Kidney (tissue), 14 donors: ENCODE measurements around the gene MEGF11. TPM values are rescaled to one million over a fixed set of nuclear protein-coding genes. Genes with fewer than 3 reads are reported as not detected.
A peak's percentile ranks its signal among the peaks of the same experiment; 100 is the strongest.

Source experiments
- DNase-seq, 5 donors: peaks; one replicate each; pipeline ENCODE4 v3.0.0-alpha.2; 2013 to 2020
- FAIRE-seq: peaks from 2 replicates; lab custom pipeline; 2012; peaks lifted over from hg19 to GRCh38; lab: Jason Lieb, UNC
- H3K27ac ChIP-seq, 2 donors: one replicate each; pipeline ENCODE4 v1.7.0; 2013; ENCODE audit warnings: low read depth in 2 of 2, low read length in 2 of 2, inconsistent platforms in 1 of 2
- H3K27me3 ChIP-seq: one replicate; pipeline ENCODE4 v1.7.1; 2013; ENCODE audit warnings: low read length, inconsistent platforms; ENCODE audit not compliant: control insufficient read depth, insufficient read depth
- H3K36me3 ChIP-seq, 3 donors: one replicate each; pipeline versions ENCODE4 v1.7.0 to v1.7.1; 2013; ENCODE audit warnings: low read length in 3 of 3, control low read depth in 1 of 3, inconsistent platforms in 1 of 3; ENCODE audit not compliant: insufficient read depth in 3 of 3, control insufficient read depth in 2 of 3
- H3K4me1 ChIP-seq, 3 donors: one replicate each; pipeline versions ENCODE4 v1.7.0 to v1.7.1; 2013; ENCODE audit warnings: low read length in 3 of 3, inconsistent platforms in 1 of 3, low read depth in 1 of 3; ENCODE audit not compliant: control insufficient read depth in 2 of 3, insufficient read depth in 2 of 3
- H3K4me3 ChIP-seq, 3 donors: one replicate each; pipeline versions ENCODE4 v1.7.0 to v1.8.1; 2013; ENCODE audit warnings: low read length in 3 of 3, control low read depth in 1 of 3, inconsistent platforms in 1 of 3
- H3K9ac ChIP-seq, 3 donors: one replicate each; pipeline versions ENCODE4 v1.7.0 to v1.7.1; 2013; ENCODE audit warnings: low read length in 3 of 3, control low read depth in 1 of 3, inconsistent platforms in 1 of 3
- H3K9me3 ChIP-seq, 3 donors: one replicate each; pipeline versions ENCODE4 v1.7.0 to v1.7.1; 2013; ENCODE audit warnings: low read length in 3 of 3, control low read depth in 1 of 3, inconsistent platforms in 1 of 3; ENCODE audit not compliant: control insufficient read depth in 2 of 3, insufficient read depth in 1 of 3
- intact Hi-C: fragments of 100-400 bp; cut with DNase I; formaldehyde crosslinking; loops from one replicate; pipeline ENCODE4 v1.11.1; 2022
- polyA plus RNA-seq: library from polyadenylated mRNA; stranded (reverse); fragments of 350-450 nt; fragmentation: Illumina TruSeq; extraction: RNeasy Lipid Tissue Mini Kit (QIAGEN cat#74804); gene quantifications from one replicate; pipeline ENCODE4 v1.2.3, GENCODE V29; 2014; ENCODE audit warnings: low read depth, low replicate concordance; ENCODE audit not compliant: insufficient read depth
- total RNA-seq: library from RNA; stranded (reverse); fragmentation: NEBNext Ultra II Directional; extraction: Animal tissue kit (Norgen Biotek cat#: 25700); gene quantifications from one replicate; pipeline ENCODE4 v1.2.1, GENCODE V29; 2021
- TF ChIP-seq, protein P1 (sequence below): IDR thresholded peaks from 3 replicates; pipeline ENCODE4 v1.5.1; 2012; ENCODE audit warnings: mild to moderate bottlenecking, moderate library complexity, borderline replicate concordance; ENCODE audit not compliant: insufficient read depth; ENCODE audit errors: extremely low read depth
- donor health status: control.
- donor health status: control.
- donor health status: control.
- donor health status: control.
- donor health status: control.
- donor health status: DM: yes; HTN: yes; CAD: no.
- donor health status: Normal renal cell carcinoma (clear cell type).

MEGF11 gene
- total and polyA plus RNA-seq, 2 donors from 2014 or later, result 10.4 to 41.8 TPM

- no peaks in the 10 kb centered on the region for H3K9me3 ChIP-seq
- H3K27ac ChIP-seq, result no peak overlapping the region
- no peak overlapping the region for H3K9ac ChIP-seq
- no peaks in the 10 kb centered on the region for H3K27me3 ChIP-seq
- H3K4me1 ChIP-seq, result peaks cover 0 to 4% (median 0%) of the 10 kb centered on the region in 3 donors
- DNase-seq, result peak in 1 of 5 donors; percentile 57
- TF ChIP-seq, protein P1, sequence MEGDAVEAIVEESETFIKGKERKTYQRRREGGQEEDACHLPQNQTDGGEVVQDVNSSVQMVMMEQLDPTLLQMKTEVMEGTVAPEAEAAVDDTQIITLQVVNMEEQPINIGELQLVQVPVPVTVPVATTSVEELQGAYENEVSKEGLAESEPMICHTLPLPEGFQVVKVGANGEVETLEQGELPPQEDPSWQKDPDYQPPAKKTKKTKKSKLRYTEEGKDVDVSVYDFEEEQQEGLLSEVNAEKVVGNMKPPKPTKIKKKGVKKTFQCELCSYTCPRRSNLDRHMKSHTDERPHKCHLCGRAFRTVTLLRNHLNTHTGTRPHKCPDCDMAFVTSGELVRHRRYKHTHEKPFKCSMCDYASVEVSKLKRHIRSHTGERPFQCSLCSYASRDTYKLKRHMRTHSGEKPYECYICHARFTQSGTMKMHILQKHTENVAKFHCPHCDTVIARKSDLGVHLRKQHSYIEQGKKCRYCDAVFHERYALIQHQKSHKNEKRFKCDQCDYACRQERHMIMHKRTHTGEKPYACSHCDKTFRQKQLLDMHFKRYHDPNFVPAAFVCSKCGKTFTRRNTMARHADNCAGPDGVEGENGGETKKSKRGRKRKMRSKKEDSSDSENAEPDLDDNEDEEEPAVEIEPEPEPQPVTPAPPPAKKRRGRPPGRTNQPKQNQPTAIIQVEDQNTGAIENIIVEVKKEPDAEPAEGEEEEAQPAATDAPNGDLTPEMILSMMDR, result no peak
- FAIRE-seq, result no peak
- intact Hi-C loops, result no loop called here
- H3K4me3 ChIP-seq, result no peak overlapping the region
- peaks cover 3 to 7% (median 6%) of the 10 kb centered on the region in 3 donors for H3K36me3 ChIP-seq
Observed at GRCh38 chr15:65913631-65914199, 339.8 kb downstream of the MEGF11 start.

- TF ChIP-seq, protein P1, result no peak
- H3K4me1 ChIP-seq, result peaks cover 0 to 4% (median 0%) of the 10 kb centered on the region in 3 donors
Observed at GRCh38 chr15:65912235-65912634, 341.3 kb downstream of the MEGF11 start.

DNA sequence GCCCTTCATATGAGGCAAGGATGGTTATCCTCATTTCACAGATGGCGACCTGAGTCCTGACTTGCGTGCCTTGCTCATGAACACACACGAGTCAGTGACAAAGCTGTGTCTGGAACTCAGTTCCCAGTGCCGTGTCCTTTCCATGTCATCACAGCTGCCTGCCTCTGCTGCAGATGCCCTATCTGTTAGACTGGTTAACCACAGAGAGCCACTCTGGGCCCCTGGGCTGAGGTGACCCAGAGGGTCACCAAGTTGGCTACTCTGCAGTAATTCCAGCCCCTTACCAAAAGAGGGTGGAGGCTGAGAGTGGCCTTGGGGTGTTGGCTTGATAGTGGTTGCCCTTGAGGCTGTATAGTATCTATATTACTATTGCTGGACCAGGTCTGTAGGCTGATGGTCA, 343.2 kb downstream of the MEGF11 start:
- FAIRE-seq (no peak), DNase-seq (no peak)
- TF ChIP-seq, protein P1, result no peak
- Histone ChIP-seq H3K36me3 (peaks cover 3 to 11% (median 6%) of the 10 kb centered on the region in 3 donors), H3K9ac (no peak overlapping the region), H3K4me3 (no peak overlapping the region), H3K4me1 (peaks cover 0 to 2% (median 0%) of the 10 kb centered on the region in 3 donors), H3K9me3 (no peaks in the 10 kb centered on the region), H3K27ac (no peak overlapping the region), H3K27me3 (no peaks in the 10 kb centered on the region)
- intact Hi-C loops, result no loop called here

More at GRCh38 chr15:65912235-65912634, 341.3 kb downstream of the MEGF11 start:
- no peak overlapping the region for H3K4me3 ChIP-seq
- H3K27me3 ChIP-seq, result no peaks in the 10 kb centered on the region
- H3K9me3 ChIP-seq, result no peaks in the 10 kb centered on the region
- H3K9ac ChIP-seq, result no peak overlapping the region
- no peak for FAIRE-seq
- no peak for DNase-seq
- H3K27ac ChIP-seq, result no peak overlapping the region
- H3K36me3 ChIP-seq, result peaks cover 3 to 11% (median 6%) of the 10 kb centered on the region in 3 donors
- intact Hi-C loops, result no loop called here
